SIG-M5 treated with dmso at 0.1 percent for 504 hours (cell line): ENCODE data around the gene GYPC.
"Not testable (repeated sequence)": the region's sequence is repeated elsewhere in the genome, so short reads cannot be mapped to it uniquely, and the experiment has no call there.

Source experiments
- DNase-seq: peaks from one replicate; lab custom pipeline; 2025; ENCODE audit not compliant: unreplicated experiment; lab: John Stamatoyannopoulos, UW

The GYPC gene

DNA sequence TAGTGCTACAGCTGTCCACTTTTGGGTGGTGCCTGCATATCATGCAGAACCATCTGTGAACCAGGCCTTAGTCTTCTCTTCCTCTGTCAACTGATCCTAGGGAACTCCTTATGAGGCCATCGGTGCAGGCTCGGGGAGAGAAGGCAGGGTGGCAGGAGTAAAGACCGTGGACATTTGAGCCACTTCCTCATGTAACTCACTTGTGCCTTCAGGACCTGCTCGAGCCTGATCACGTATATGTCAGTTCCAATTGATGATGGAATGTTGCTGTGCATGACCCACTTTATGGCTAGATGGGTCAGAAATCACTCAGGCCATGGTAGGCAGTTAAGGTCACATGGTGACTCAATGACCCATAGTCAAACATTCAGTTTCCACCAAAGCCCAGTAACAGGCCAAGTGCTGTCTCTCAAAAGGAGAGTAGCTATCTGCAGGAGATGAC is 7.6 kb upstream of the GYPC start:
- DNase-seq, result not testable (repeated sequence)

DNA sequence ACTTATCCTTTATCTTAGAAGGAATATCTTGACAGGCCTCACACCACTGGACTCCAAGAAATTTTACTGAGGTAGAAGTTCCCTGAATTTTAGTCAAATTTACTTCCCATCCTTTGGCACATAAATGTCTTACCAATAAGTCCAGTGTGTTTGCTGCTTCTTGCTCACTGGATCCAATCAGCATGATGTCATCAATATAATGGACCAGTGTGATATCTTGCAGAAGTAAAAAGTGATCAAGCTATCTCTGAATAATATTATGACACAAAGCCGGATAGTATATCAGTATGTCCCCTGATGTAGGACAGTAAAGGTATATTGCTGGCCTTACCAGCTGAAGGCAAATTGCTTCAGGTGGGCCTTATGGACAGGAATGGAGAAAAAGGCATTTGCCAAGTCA is 6.9 kb upstream of the GYPC start:
- DNase-seq, result no peak

DNA sequence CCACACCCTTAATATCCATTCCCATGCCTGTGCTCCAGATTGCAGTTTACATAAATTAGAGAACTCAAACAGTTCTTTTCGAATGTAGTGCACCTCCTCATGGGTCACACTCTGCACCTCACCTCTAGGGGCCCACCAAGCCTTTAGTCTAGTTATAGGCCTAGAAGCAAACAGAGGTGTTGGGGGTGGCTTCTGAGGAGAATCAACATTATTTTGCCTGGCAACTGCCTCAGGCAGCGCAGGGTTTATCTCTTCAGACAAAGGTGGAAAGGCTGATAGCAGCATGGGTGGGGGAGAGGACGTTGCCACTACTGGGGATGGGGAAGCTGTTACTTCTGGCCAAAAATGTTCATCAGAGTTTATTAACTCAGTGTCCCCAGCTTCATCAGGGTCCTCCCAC is 5.0 kb upstream of the GYPC start:
- no peak for DNase-seq

DNA sequence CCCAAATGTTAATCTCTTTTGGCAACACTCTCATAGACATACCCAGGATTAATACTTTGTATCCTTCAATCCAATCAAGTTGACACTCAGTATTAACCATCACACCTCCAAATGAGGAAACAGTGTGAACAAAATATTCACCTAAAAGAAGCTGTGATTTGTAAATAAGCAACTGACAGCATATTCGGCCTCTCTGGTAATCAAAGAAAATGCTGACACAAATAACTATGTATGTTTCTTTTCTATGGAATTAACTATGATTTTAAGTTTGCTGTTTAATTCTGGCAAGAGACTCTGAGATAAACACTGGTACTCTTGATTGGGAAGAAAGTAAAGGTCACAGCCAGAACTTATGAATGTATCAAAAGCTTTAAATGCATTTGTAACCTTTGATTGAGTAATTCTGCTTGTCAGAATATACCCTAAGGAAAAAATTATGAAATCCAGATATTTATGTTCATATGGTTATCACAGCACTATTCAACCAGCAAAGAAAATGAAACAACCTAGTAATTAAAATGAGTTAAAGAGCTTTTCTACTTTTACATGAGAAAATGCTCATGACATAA is 3.6 kb upstream of the GYPC start:
- DNase-seq, result no peak

DNA sequence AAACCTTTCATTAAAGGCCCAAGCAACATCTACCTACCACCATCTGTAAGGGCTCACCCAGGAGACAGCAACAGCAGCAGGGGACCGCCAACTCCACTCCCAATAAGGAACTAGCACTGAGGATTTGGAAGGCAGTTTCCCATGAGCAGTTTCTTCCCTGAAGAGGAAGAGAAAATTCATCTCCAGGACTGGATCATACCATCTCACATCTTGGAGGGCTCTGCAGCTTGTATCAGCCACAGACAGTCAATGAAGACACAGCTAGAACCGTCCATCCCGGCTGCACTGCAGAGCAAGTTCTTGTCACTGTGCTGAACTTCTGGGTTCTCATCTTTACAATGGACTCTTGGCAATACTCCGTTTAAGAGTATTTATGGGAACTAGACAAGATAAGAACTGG is 2.8 kb upstream of the GYPC start:
- DNase-seq, result no peak

DNA sequence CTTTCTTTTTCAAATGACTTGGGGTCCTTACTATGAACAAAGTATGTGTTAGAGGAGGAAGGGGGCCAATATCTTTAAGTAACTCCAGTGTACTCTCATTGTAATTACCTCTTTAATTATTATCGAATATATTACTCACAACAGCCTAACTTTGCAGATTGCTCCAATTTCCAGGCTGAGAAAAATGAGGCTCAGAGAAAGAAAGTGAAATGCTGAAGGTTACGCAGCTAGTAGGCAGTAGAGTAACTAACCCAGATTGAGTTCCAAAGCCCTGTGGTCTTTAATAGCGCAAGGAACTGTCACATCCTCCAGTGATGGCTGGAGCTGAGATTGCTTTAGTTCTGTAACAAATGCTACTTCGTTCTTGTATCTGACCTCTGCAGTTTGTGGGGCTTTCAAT is 2.2 kb upstream of the GYPC start:
- no peak for DNase-seq

DNA sequence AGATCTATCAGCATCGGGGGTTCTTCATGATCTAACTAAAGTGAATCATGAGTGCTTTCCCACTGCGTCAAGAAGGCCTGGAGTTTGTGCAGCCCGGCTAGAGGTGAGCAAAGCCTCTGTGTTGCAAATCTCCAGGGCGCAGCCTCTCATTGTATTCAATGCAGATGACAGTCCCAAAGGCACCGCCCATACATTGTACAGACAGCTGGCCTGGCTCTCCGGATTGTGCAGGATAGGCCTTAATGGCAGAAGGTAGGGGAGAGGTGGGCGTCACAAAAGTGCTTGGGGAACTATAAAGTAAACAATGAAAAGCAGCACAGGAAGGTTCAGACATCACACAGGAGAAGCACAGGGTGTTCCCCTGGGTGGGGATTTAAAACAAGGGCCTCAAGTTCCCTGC is 907 bp upstream of the GYPC start:
- DNase-seq, result no peak

DNA sequence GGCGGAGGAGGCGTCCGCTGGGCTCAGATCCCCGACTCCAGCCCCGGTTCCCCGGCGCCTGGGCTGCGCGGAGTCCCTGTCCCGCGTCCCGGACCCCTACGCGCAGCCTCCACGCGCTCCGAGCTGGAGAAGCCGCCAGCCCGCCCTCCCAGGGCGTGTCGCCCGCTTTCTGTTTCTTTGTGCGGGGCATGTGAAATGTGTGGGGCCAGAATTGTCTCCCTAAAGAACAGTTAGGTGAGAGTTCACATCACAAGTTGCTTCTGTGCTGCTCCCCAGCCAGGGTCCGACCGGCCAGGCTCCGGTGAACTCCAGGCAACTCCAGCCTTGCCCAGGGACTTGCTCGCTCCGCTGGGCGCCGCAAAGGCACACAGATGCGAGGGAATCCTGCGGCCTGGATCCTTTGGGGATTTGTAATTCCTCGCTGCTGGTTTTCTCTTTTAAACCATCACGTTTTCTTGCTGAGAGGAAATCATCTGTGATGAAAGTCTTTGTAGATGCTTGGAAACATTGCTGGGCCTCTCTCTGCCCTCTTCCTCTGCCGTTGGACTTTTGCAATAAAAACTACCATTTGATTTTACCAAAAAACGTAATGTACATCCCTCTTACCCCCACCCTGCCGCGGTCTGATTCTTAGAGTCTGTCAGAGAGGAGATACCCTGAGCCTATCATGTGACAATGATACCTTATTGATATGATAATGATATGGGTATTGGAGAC is 631 bp downstream of the GYPC start:
- DNase-seq, result peak; percentile 66

DNA sequence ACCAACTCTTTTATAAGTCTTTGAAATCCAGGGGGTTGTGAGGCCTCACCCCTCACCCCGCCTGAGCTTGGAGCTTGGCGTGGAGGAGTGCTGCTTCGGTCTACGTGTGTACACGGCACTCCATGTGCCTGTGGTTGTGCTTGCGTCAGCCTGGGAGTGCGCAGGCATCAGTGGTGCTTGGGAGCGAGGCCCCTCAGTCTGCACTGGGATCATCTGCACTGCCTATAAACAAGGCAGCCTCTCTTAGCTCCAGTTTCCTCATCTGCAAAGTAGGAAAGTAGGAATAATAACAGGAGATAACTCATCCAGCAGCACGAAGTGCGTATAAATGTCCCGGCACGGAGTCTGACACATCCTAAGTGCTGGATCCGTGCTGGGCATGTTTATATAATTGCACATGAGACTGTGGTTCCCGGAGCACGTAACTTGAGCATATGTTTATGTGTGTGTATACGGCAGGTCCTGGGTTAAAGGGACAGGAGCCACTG is 1.2 kb downstream of the GYPC start:
- peak; percentile 82 for DNase-seq

DNA sequence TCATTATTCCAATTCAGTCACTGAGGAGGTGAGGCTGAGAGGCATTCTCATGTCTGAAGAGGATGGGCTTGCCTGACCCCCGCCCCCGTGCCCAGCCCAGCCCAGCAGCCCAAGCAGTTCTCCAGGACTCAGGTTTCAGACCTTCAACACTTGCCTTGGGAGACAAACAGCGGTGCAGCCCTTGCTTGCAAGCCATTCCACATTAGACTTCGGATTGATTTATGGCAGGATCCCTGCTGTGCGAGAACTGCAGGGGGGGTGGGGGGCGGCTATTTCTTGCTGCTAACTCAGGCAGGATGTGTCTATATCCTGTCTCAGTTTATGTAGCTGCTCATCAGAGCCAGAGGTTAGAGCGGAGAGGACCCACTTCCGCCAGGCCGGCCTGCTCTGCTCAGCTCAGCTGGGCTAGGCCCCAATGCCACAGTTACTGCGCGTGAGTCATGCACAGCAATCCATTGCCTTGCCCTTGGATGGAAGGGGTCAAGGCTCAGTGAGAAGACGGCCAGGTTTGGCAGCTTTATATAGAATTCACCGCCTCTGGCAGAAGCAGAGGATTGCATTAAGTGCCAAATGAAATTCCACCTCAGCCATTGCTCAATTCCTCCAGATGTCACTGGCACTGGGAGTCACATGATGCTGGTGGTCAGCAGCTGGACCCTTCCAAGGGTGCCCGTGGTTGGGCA is 1.8 kb downstream of the GYPC start:
- DNase-seq, result peak; percentile 93

DNA sequence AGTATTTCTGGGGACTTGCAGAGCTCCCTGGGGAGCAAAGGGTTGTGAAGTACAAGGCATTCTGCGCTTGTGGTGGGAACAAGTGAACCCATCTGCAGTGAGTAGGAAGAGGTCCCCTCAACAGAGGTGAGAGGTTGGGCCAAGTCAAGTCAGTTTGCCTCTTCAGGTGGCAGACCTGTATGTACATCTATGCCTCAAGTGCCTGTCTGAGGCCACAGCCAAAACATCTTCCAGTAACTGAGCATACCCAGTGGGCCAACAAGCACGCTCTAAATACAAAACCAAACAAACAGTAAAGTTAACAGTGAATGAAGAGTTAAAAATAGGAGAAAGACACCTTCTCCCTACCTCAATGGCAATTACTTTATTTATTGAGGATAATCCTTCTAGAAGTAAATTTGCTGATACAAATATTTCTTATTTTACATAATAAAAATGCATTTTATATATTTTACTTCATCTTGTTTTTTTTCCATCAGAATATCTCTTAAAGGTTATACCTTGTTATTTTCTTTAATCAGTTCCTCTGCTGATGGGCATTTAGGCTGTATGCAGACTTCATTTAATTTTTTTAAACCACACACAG is 2.5 kb downstream of the GYPC start:
- no peak for DNase-seq

DNA sequence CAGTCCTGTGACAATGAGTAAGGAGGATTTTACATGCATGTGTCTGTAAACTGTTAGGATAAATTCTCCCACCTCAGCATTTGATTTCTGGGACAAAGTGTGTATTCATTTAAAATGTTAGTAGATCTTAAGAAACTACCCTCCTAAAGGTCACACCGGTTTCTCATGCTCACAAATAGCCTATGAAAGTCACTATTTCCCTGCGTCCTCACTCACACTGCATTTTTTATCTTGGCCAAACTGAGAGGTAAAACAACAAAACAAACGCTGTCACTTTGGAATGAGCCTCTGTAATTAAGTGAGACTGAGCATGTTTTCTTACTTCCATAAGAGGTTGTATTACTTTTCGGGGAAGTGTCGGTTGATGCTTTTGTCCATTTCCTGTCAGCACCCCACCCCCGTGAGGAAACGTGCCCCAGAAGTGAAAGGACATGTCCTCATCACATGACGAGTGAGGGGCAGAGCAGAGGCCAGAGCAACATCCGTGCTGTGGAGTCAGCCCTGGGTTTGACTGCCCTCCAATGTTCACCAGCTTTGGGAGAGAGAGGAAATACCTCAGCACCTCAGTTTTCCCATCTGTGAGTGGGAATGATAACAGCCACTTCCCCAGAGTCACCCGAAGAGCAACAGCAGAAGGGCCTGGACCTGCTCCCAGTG is 3.1 kb downstream of the GYPC start:
- DNase-seq, result peak; percentile 56

DNA sequence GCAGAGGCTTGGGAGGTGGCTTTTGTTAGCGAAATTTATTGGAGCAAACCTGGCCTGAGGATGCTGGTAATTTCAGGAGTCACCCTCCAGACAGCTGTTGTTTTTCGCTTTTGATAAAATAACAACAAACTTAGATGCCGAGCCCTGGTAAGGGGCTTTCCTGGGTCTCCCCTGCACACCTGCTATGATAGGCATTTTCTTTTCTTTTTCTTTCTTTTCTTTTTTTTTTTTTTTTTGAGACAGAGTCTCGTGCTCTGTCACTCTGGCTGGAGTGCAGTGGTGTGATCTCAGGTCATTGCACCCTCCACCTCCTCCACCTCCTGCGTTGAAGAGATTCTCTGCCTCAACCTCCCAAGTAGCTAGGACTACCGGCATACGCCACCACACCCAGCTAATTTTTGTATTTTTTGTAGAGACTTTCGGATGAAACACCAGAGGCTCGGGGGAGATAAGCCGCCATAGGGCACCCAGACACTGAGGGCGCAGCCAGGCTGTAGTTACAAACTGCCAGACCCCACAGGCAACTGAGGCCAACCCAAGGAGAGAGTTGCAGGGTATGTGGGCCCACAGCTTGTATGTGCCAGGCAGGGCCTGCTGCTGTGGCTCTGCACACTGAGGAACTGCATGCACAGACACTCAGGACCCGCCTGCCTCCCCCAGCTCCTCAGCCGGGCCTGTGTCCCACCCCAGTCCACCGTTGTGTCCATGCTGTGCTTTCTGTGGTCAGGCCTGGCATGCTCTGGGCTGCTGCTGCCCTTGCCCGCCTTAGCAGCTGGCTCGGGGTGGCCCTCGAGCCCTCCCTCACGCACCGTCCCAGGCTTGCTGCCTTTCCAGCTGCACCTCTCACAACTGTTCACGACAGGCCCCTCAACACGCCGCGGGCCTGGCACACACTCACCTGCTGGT is 3.9 kb downstream of the GYPC start:
- no peak for DNase-seq

DNA sequence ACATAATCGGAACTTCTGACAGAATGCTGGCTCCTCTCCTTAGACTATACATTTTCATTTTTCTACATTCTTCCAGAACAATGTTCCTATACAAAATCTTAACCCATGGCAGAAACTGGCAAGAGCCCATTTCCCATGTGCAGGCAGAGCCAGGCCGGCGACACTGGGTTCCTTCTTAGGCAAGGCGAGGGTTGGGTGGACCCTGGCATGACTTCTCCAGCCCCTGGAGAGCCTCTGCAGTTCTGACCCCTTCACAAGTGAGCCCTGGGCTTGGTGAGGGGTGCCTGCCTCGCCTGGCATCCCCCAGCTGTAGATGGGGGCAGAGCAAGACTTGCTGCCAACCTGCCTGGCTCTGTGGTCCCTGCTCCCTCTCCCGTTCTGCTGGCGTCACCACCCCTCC is 5.0 kb downstream of the GYPC start:
- DNase-seq, result no peak

DNA sequence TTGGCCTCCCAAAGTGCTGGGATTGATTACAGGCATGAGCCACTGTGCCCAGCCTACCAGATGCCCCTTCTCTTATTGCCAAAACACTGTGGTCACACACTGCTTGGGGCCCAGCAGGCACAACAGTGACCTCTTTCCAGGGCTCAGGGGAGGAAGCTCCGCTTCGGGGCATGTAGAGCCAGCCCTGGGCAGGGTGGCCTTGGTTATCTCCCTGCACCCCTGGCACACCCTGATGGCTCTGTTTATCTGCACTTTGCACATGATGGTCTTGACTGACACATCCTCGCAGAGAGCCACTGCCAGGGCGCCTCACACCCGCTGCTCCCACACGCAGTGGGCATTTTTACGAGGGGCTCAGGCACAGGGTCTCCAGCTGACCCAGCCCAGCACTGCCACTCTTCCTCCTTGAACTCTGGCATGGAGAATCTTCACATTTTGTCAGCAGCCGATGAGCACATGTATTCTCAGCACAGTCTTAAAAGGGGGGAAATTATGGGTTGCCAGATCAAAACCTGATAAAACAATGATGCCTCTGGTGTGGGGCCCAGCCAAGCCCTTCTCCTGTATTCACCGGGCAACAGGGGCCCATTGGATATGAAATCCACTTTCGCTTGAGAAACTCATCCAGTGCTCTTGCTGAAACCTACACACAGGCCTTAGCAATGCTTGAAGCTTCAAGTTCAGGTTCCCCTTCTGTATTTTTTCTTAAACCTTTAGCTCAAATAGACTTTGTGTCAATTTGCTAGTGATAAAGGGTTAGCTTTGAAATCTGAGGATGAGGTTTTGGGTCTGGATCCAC is 5.9 kb downstream of the GYPC start:
- no peak for DNase-seq

DNA sequence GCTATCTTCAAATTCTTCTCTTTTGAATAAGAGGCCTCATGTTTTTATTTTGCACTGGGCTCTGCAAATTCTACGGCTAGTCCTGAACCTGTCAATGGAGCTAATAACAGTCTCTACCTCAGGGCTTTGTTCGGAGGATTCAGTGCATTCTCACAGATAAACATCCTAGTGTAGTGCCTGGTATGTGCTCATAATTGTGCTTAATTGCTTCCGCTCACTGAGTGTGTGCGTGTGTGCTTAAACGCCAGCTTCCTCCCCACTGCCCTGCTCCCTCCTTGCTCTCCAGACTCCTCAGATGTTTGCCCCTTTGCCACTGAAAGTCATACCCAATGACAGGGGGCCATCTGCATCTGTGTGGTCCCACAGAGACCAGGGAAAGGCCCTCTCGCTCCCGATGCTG is 6.7 kb downstream of the GYPC start:
- DNase-seq, result no peak

DNA sequence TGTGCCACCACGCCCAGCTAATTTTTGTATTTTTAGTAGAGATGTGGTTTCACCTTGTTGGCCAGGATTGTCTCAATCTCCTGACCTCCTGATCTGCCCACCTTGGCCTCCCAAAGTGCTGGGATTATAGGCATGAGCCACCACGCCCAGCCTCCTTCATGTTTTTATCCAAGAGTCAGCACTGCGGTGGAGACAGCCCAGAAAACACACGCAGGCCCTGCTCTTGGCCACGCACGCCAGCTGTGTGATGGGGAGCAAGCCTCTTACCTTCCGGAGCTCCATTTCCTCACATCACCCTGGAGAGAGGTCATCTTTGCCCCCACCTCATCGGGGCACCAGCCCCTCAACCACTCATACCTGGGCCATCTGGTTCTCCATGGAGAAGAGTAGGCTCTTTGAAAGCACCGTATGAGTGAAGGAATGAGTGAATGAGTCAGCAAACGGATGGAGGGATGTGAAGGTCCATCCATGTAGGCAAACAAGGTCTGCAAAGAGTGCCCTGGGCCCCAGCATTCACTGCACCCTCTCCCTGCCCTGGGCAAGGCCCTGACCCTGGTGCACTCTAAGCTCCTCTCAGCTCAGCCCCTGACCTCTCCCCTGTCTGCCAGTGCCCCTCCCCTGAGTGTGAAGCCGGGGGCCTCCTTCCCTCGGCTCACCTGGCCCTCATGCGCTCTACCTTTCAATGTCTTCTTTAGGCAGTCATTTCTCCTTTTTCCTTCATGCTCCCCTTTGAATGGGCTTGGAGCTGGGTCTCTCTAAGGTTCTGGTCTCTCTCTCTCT is 7.4 kb downstream of the GYPC start:
- DNase-seq, result no peak

DNA sequence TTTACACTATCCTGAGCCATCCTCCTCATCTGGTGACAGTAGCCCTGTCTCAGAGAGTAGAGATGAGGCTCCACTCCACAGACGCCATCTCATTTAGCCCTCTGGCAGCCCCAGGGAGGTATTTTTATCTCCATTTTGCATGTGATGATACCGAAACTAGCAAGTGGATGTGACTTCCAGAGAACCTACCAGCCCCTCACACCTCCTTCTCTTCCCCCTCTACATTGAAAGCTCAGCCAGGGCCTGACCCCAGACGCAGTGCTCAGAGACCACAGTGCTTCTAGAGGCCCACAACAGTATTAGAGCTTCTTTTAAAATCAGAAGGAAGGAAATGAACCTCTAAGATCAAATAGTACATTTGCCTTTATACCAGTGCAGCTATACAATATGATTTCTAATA is 8.3 kb downstream of the GYPC start:
- DNase-seq, result no peak

DNA sequence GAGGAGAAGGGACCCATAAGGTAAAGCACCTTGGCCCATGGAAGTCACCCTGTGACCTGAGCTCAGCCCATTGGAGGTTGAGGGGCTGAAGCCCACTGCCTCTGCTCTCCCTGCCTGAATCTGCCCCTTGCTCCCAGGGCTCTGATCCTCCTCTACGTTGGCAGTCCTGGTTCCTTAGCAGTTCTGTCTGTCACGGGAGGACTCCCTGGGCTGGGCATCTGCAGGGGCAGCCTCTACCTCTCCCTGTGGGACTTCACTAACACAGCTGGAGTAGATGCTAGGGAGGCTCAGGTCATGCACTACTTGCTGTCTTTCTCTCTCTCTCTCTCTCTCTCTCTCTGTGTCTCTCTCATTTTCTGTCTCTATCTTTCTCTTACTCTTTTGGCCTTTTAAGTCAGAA is 8.7 kb downstream of the GYPC start:
- no peak for DNase-seq
